Heart right ventricle (tissue), 16 donors: ENCODE data around the gene STARD7. TPM values are rescaled to one million over a fixed set of nuclear protein-coding genes. Genes with fewer than 3 reads are reported as not detected.

ENCODE experiments used
- ATAC-seq, 8 donors: fragments of 200-7000 bp; cut with Tn5 transposase; one replicate each; pipeline ENCODE4 v1.9.1; 2020; ENCODE audit warnings: mild to moderate bottlenecking in 8 of 8, moderate library complexity in 8 of 8, moderate number of reproducible peaks in 1 of 8
- DNase-seq, 2 donors: peaks; one replicate each; pipeline ENCODE4 v3.0.0-alpha.2; 2020
- H3K27ac ChIP-seq, 10 donors: fragments of 200-600 bp; sonication (generic) in 2 of 10; one replicate each; pipeline versions ENCODE4 v1.5.0 to v1.8.0; 2020 to 2022; ENCODE audit warnings: mild to moderate bottlenecking in 3 of 10
- H3K27me3 ChIP-seq, 7 donors: fragments of 200-600 bp; one replicate each; pipeline ENCODE4 v1.8.0; 2021 to 2022; ENCODE audit warnings: mild to moderate bottlenecking in 2 of 7
- H3K36me3 ChIP-seq, 9 donors: fragments of 200-600 bp; sonication (generic) in 1 of 9; one replicate each; pipeline versions ENCODE4 v1.5.0 to v1.8.0; 2020 to 2022; ENCODE audit warnings: mild to moderate bottlenecking in 2 of 9
- H3K4me1 ChIP-seq, 9 donors: fragments of 200-600 bp; sonication (generic) in 1 of 9; one replicate each; pipeline versions ENCODE4 v1.5.0 to v1.8.0; 2020 to 2022; ENCODE audit warnings: mild to moderate bottlenecking in 4 of 9
- H3K4me3 ChIP-seq, 10 donors: fragments of 200-600 bp; sonication (generic) in 2 of 10; one replicate each; pipeline versions ENCODE4 v1.5.0 to v1.8.0; 2020 to 2022; ENCODE audit warnings: mild to moderate bottlenecking in 7 of 10, moderate library complexity in 2 of 10
- H3K9me3 ChIP-seq, 11 donors: fragments of 200-600 bp in 10 of 11; sonication (generic) in 2 of 11; one replicate each; pipeline versions ENCODE4 v1.5.0 to v1.8.0; 2013 to 2022; ENCODE audit warnings: mild to moderate bottlenecking in 2 of 11, control low read depth in 1 of 11, moderate library complexity in 1 of 11
- WGBS, 2 donors: extraction: QIAGEN DNeasy Blood & Tissue Kit; methylation state at CpG; one replicate each; pipeline ENCODE4 v1.1.7; 2013; ENCODE audit warnings: inconsistent platforms in 1 of 2; 5-methylcytosine and 5-hydroxymethylcytosine counted together
- intact Hi-C, 10 donors: fragments of 100-400 bp; cut with DNase I; formaldehyde crosslinking; loops; one replicate each; pipeline versions ENCODE4 v1.11.1 to v1.14.2; 2022
- polyA plus RNA-seq, 2 donors: library from polyadenylated mRNA; stranded (reverse); fragments of 200-250 nt; gene quantifications; one replicate each; pipeline ENCODE4 v1.2.3, GENCODE V29; 2013
- total RNA-seq, 10 donors: library from RNA; stranded (reverse); fragmentation: NEBNext Ultra II Directional in 3 of 10; extraction: Animal tissue kit (Norgen Biotek cat#: 25700) in 3 of 10; gene quantifications; one replicate each; pipeline versions ENCODE4 v1.2.1 to v1.2.4, GENCODE V29; 2021 to 2023
- TF ChIP-seq, protein P1 (sequence below), 9 donors: fragments of 200-600 bp; sonication (generic) in 2 of 9; IDR thresholded peaks; one replicate each; pipeline versions ENCODE4 v1.5.0 to v1.8.0; 2021 to 2022; ENCODE audit warnings: antibody characterized with exemption in 9 of 9, mild to moderate bottlenecking in 5 of 9, moderate library complexity in 1 of 9
- donor health status: Arrhythmogenic right ventricular cardiomyopathy.
- donor health status: ischemic (EF 13 %, LVEDD 7.1; RV severe dilation, severe dysfunction).
- donor health status: healthy with polysubstance abuse.
- donor health status: DM: no; HTN: yes; CAD: no.
- donor health status: DM: no; HTN: no; CAD: no.
- donor health status: ischemic (EF 25% LVEDD 6.9; RV normal size, moderate dysfunction).
- donor health status: ischemic (EF 25% LVEDD 5.7; RV mildly dilated, moderate dysfunction).
- donor health status: healthy.
- donor health status: DM: yes; HTN: yes; CAD: no.
- donor health status: Ischemic cardiomyopathy.
- donor health status: ischemic (EF 35%, LVEDD 5.7; RV mildly dilated, moderate dysfunction).
- donor health status: nonischemic (EF 11% LVEDD 7.7; RV severe dilation, severe dysfunction).
- donor health status: DM: yes; HTN: yes; CAD: no.
- donor health status: PGD.
- donor health status: ischemic (EF 29% LVEDD 5.4; RV normal size, mild dysfunction).
- donor health status: nonischemic (EF 23%, LVEDD 6.1; RV moderate dilation, normal function).

STARD7 gene
- total and polyA plus RNA-seq, 12 donors = 50.8 to 397 (median 191) TPM

DNA sequence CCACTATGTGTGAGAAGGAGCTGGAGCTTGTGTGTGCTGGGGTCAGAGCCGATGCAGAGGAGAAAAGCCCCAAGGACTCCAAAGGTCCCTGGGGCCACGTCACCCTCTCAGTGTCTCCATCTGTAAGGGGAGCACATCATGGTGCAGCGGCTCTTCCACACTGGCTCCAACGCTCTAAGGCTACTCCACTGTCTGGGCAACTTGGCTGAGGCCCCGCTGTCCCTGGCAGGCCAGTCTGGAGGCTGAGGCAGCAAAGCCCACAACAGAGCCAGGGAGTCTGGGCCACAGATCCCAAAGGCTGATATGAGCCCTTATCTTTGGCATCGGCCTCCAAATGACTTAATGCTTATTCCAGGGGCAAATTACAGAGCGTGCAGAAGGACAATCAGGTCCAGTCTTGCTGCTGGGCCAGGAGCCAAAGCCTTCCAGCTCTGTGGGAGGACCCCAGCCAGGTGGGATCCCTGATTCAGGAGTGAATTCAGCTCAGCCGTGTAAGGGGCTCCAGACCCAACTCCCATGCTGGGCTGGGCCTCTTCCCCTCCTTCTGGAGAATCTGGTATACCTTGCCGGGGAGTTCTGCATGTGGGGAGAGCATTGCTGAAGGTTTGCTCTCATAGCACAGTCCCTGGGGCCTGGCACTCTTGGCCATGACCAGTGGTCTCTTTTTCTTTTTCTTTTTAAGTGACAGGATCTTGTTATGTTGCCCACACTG lies 61.6 kb downstream of the STARD7 start:
- Histone ChIP-seq H3K36me3 (peaks cover 0 to 9% (median 0%) of the 10 kb centered on the region in 9 donors), H3K27ac (peak overlapping the region in 8 of 10 donors; percentile 33 to 89 (median 56)), H3K4me3 (peak overlapping the region in 1 of 10 donors; percentile 68), H3K9me3 (no peaks in the 10 kb centered on the region), H3K27me3 (peaks cover 0 to 5% (median 0%) of the 10 kb centered on the region in 7 donors), H3K4me1 (peaks cover 0 to 62% (median 39%) of the 10 kb centered on the region in 9 donors)
- peak; percentile 19 to 56 for DNase-seq
- intact Hi-C loops = loop anchor here in 6 of 10 donors (5.0 to 10.0 kb wide), 5 partner anchors 48 to 368 kb away; partner anchors contain the start of genes CIAO1 (in 2 of the 6), TMEM127 (in 2 of the 6), NEURL3 (in 1 of the 6) and STARD7 (in 1 of the 6)
- peak in 6 of 8 donors; percentile 5 to 31 (median 10) for ATAC-seq
- 58 to 68% methylated on average over 9 of the region's 9 CpGs for WGBS, 2 donors
- TF ChIP-seq, protein P1, sequence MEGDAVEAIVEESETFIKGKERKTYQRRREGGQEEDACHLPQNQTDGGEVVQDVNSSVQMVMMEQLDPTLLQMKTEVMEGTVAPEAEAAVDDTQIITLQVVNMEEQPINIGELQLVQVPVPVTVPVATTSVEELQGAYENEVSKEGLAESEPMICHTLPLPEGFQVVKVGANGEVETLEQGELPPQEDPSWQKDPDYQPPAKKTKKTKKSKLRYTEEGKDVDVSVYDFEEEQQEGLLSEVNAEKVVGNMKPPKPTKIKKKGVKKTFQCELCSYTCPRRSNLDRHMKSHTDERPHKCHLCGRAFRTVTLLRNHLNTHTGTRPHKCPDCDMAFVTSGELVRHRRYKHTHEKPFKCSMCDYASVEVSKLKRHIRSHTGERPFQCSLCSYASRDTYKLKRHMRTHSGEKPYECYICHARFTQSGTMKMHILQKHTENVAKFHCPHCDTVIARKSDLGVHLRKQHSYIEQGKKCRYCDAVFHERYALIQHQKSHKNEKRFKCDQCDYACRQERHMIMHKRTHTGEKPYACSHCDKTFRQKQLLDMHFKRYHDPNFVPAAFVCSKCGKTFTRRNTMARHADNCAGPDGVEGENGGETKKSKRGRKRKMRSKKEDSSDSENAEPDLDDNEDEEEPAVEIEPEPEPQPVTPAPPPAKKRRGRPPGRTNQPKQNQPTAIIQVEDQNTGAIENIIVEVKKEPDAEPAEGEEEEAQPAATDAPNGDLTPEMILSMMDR (IDR thresholded peaks at IDR 0.05) = no peak

DNA sequence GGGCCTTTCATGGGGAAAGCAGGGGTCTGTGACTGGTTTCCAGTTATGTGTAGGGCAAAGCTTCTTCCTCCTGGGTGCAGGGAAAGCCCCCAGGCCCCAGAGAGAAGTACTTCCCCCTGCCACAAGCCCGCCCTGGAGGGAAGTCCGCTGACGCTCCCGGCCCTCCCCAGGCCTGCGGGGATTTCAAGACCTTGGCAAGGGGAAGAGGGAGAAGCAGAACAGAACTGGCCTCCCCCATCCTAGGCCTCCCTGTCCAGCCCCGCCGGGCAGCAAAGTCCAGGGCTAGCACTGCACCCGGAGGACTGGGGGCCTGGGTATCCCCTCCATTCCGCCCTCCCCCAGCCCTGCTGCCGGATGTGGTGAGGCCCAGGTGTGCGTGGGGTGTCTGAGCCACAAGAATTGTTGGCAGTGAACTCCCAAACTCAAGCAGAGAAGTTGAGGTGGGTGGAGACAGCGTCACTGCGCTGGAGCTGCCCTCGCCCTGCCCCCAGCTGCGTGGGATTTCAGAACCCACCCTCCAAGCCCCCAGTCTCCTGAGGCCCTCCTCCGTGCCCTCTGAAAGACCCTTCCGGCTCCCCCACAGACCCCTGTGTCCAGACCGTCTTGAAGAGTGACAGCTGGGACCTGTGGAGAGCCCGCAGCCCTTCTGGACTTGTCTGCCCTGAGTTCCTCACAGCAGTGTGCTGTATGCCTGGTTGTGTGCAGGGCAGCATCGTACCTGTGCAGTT lies 62.3 kb downstream of the STARD7 start:
- DNase-seq (peak; percentile 52 to 57), ATAC-seq (peak; percentile 5 to 48 (median 23))
- peak overlapping the region in 9 of 10 donors; percentile 11 to 89 (median 52) for H3K27ac ChIP-seq
- TF ChIP-seq, protein P1 (IDR thresholded peaks at IDR 0.05) = no peak
- peaks cover 0 to 5% (median 0%) of the 10 kb centered on the region in 7 donors for H3K27me3 ChIP-seq
- peaks cover 0 to 9% (median 0%) of the 10 kb centered on the region in 9 donors for H3K36me3 ChIP-seq
- H3K9me3 ChIP-seq = no peaks in the 10 kb centered on the region
- H3K4me3 ChIP-seq = peak overlapping the region in 3 of 10 donors; percentile 61 to 68 (median 62)
- 60 to 67% methylated on average over 18 to 20 of the region's 20 CpGs for WGBS, 2 donors
- peaks cover 0 to 62% (median 39%) of the 10 kb centered on the region in 9 donors for H3K4me1 ChIP-seq
- intact Hi-C loops = loop anchor here in 6 of 10 donors (5.0 to 10.0 kb wide), 5 partner anchors 48 to 368 kb away; partner anchors contain the start of genes CIAO1 (in 2 of the 6), TMEM127 (in 2 of the 6), NEURL3 (in 1 of the 6) and STARD7 (in 1 of the 6)

DNA sequence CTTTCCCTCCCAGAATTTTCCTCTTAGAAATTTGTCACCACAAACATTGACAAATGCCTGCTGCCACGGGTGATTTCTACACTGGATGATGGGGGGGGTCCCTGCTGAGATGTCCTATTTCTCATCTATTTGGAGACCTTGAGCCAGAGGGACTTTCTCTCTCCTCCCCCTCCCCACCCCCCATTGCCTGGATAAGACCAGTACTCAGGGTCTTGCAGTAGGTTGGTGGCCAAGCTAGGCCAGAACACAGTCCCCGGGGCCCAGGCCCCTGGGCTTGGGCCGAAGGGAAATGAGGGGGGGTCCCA lies 62.8 kb downstream of the STARD7 start:
- Histone ChIP-seq H3K9me3 (no peaks in the 10 kb centered on the region), H3K4me3 (peak overlapping the region in 7 of 10 donors; percentile 49 to 68 (median 61)), H3K4me1 (peaks cover 0 to 62% (median 39%) of the 10 kb centered on the region in 9 donors), H3K27me3 (peaks cover 0 to 5% (median 0%) of the 10 kb centered on the region in 7 donors), H3K27ac (peak overlapping the region in 9 of 10 donors; percentile 11 to 89 (median 52)), H3K36me3 (peaks cover 0 to 9% (median 0%) of the 10 kb centered on the region in 9 donors)
- ATAC-seq (no peak), DNase-seq (no peak)
- intact Hi-C loops = loop anchor here in 6 of 10 donors (5.0 to 10.0 kb wide), 5 partner anchors 49 to 369 kb away; partner anchors contain the start of genes CIAO1 (in 2 of the 6), TMEM127 (in 2 of the 6), NEURL3 (in 1 of the 6) and STARD7 (in 1 of the 6)
- WGBS, 2 donors = 48 to 66% methylated on average over 3 of the region's 3 CpGs
- TF ChIP-seq, protein P1 (IDR thresholded peaks at IDR 0.05) = no peak
